ENCODE results near the gene GRHL1. TPM values are rescaled to one million over a fixed set of nuclear protein-coding genes. Genes with fewer than 3 reads are reported as not detected.
A peak's percentile ranks its signal among the peaks of the same experiment; 100 is the strongest.
"Not testable (repeated sequence)": the region's sequence is repeated elsewhere in the genome, so short reads cannot be mapped to it uniquely, and the experiment has no call there.

GRHL1 gene
- total and polyA plus RNA-seq, 7 experiments from 2014 or later = 0.19 to 1.3 (median 0.48) TPM; not detected in 1

GRCh38 chr2:9912468-9912867 lies 39.0 kb upstream of the GRHL1 start:
- CTCF ChIA-PET = no interaction called here
- POLR2A ChIA-PET = no interaction called here
- no peaks in the 10 kb centered on the region for H3K27me3 Mint-ChIP-seq
- intact Hi-C loops (cut with micrococcal nuclease) = loop anchor here in 1 of 2 donors (5.0 kb wide), 1 partner anchor 100 kb away; no protein-coding TSS in a partner anchor
- Histone ChIP-seq H3K27ac (ENCODE audit: low read depth, low read length) (no peak overlapping the region), H3K4me1 (ENCODE audit: control insufficient read depth in 2 of 2, insufficient read depth in 2 of 2, low read length in 2 of 2) (no peaks in the 10 kb centered on the region), H3K36me3 (ENCODE audit: control insufficient read depth in 2 of 3, insufficient read depth in 3 of 3, low read length in 3 of 3) (peaks cover 0 to 10% (median 0%) of the 10 kb centered on the region in 3 experiments), H3K27me3 (ENCODE audit: control insufficient read depth in 2 of 2, insufficient read depth in 2 of 2, low read length in 2 of 2) (no peaks in the 10 kb centered on the region), H3K9me3 (ENCODE audit: control insufficient read depth in 2 of 3, low read length in 3 of 3) (no peaks in the 10 kb centered on the region), H3K4me3 (ENCODE audit: low read length) (no peak overlapping the region)
- H3K36me3 Mint-ChIP-seq = peaks cover 8 to 56% (median 38%) of the 10 kb centered on the region in 5 donors
- no peak overlapping the region for H3K4me3 Mint-ChIP-seq
- DNase-seq = no peak
- H3K9me3 Mint-ChIP-seq = no peaks in the 10 kb centered on the region
- ATAC-seq = no peak
- no peak overlapping the region for H3K27ac Mint-ChIP-seq
- H3K4me1 Mint-ChIP-seq = peaks cover 0 to 9% (median 0%) of the 10 kb centered on the region in 7 donors

GRCh38 chr2:9914384-9915065 lies 37.0 kb upstream of the GRHL1 start:
- Mint-ChIP-seq H3K27ac (no peak overlapping the region), H3K36me3 (peaks cover 8 to 57% (median 32%) of the 10 kb centered on the region in 5 donors), H3K27me3 (no peaks in the 10 kb centered on the region), H3K4me3 (no peak overlapping the region), H3K9me3 (no peaks in the 10 kb centered on the region), H3K4me1 (peaks cover 0 to 9% (median 0%) of the 10 kb centered on the region in 7 donors)
- H3K9me3 ChIP-seq (ENCODE audit: control insufficient read depth in 2 of 3, low read length in 3 of 3) = no peaks in the 10 kb centered on the region
- H3K4me3 ChIP-seq (ENCODE audit: low read length) = no peak overlapping the region
- no peaks in the 10 kb centered on the region for H3K27me3 ChIP-seq (ENCODE audit: control insufficient read depth in 2 of 2, insufficient read depth in 2 of 2, low read length in 2 of 2)
- ChIA-PET POLR2A (no interaction called here), CTCF (no interaction called here)
- H3K27ac ChIP-seq (ENCODE audit: low read depth, low read length) = no peak overlapping the region
- H3K36me3 ChIP-seq (ENCODE audit: control insufficient read depth in 2 of 3, insufficient read depth in 3 of 3, low read length in 3 of 3) = peaks cover 0 to 17% (median 0%) of the 10 kb centered on the region in 3 experiments
- no peaks in the 10 kb centered on the region for H3K4me1 ChIP-seq (ENCODE audit: control insufficient read depth in 2 of 2, insufficient read depth in 2 of 2, low read length in 2 of 2)
- ATAC-seq = no peak
- intact Hi-C loops (cut with micrococcal nuclease) = loop anchor here in 1 of 2 donors (5.0 kb wide), 1 partner anchor 102 kb away; no protein-coding TSS in a partner anchor
- DNase-seq = no peak

- ATAC-seq (no peak), DNase-seq (no peak)
- peaks cover 8 to 67% (median 34%) of the 10 kb centered on the region in 5 donors for H3K36me3 Mint-ChIP-seq
- Histone ChIP-seq H3K27me3 (ENCODE audit: control insufficient read depth in 2 of 2, insufficient read depth in 2 of 2, low read length in 2 of 2) (no peaks in the 10 kb centered on the region), H3K9me3 (ENCODE audit: control insufficient read depth in 2 of 3, low read length in 3 of 3) (no peaks in the 10 kb centered on the region), H3K4me1 (ENCODE audit: control insufficient read depth in 2 of 2, insufficient read depth in 2 of 2, low read length in 2 of 2) (no peaks in the 10 kb centered on the region), H3K4me3 (ENCODE audit: low read length) (no peak overlapping the region), H3K27ac (ENCODE audit: low read depth, low read length) (no peak overlapping the region), H3K36me3 (ENCODE audit: control insufficient read depth in 2 of 3, insufficient read depth in 3 of 3, low read length in 3 of 3) (peaks cover 0 to 29% (median 0%) of the 10 kb centered on the region in 3 experiments)
- peaks cover 0 to 9% (median 0%) of the 10 kb centered on the region in 7 donors for H3K4me1 Mint-ChIP-seq
- POLR2A ChIA-PET = no interaction called here
- intact Hi-C loops (cut with micrococcal nuclease) = no loop called here
- H3K27ac Mint-ChIP-seq = no peak overlapping the region
- H3K9me3 Mint-ChIP-seq = no peaks in the 10 kb centered on the region
- CTCF ChIA-PET = no interaction called here
- H3K27me3 Mint-ChIP-seq = no peaks in the 10 kb centered on the region
- H3K4me3 Mint-ChIP-seq = no peak overlapping the region
These were observed 33.2 kb upstream of the GRHL1 start for GRCh38 chr2:9918275-9918674.

- Histone ChIP-seq H3K9me3 (ENCODE audit: control insufficient read depth in 2 of 3, low read length in 3 of 3) (no peaks in the 10 kb centered on the region), H3K4me1 (ENCODE audit: control insufficient read depth in 2 of 2, insufficient read depth in 2 of 2, low read length in 2 of 2) (no peaks in the 10 kb centered on the region), H3K27me3 (ENCODE audit: control insufficient read depth in 2 of 2, insufficient read depth in 2 of 2, low read length in 2 of 2) (no peaks in the 10 kb centered on the region), H3K36me3 (ENCODE audit: control insufficient read depth in 2 of 3, insufficient read depth in 3 of 3, low read length in 3 of 3) (peaks cover 0 to 24% (median 0%) of the 10 kb centered on the region in 3 experiments), H3K27ac (ENCODE audit: low read depth, low read length) (no peak overlapping the region), H3K4me3 (ENCODE audit: low read length) (no peak overlapping the region)
- H3K27me3 Mint-ChIP-seq = no peaks in the 10 kb centered on the region
- POLR2A ChIA-PET = no interaction called here
- DNase-seq (no peak), ATAC-seq (no peak)
- H3K9me3 Mint-ChIP-seq = no peaks in the 10 kb centered on the region
- CTCF ChIA-PET = no interaction called here
- no peak overlapping the region for H3K4me3 Mint-ChIP-seq
- no peak overlapping the region for H3K27ac Mint-ChIP-seq
- H3K4me1 Mint-ChIP-seq = peaks cover 0 to 3% (median 0%) of the 10 kb centered on the region in 7 donors
- intact Hi-C loops (cut with micrococcal nuclease) = no loop called here
- H3K36me3 Mint-ChIP-seq = peaks cover 3 to 61% (median 33%) of the 10 kb centered on the region in 5 donors
These were observed 32.0 kb upstream of the GRHL1 start for GRCh38 chr2:9919512-9919911.

GRCh38 chr2:9927020-9927419 lies 24.5 kb upstream of the GRHL1 start:
- DNase-seq; intact Hi-C loops (cut with micrococcal nuclease); H3K27ac Mint-ChIP-seq; H3K36me3 ChIP-seq (ENCODE audit: control insufficient read depth in 2 of 3, insufficient read depth in 3 of 3, low read length in 3 of 3); CTCF ChIA-PET; H3K9me3 Mint-ChIP-seq; H3K27me3 Mint-ChIP-seq; H3K4me1 Mint-ChIP-seq; H3K4me3 ChIP-seq (ENCODE audit: low read length); H3K4me3 Mint-ChIP-seq; POLR2A ChIA-PET; H3K9me3 ChIP-seq (ENCODE audit: control insufficient read depth in 2 of 3, low read length in 3 of 3); H3K27me3 ChIP-seq (ENCODE audit: control insufficient read depth in 2 of 2, insufficient read depth in 2 of 2, low read length in 2 of 2); H3K27ac ChIP-seq (ENCODE audit: low read depth, low read length); ATAC-seq; H3K4me1 ChIP-seq (ENCODE audit: control insufficient read depth in 2 of 2, insufficient read depth in 2 of 2, low read length in 2 of 2): not testable (repeated sequence)
- H3K36me3 Mint-ChIP-seq = peaks cover 0 to 69% (median 50%) of the 10 kb centered on the region in 5 donors

GRCh38 chr2:9937258-9937657 lies 14.2 kb upstream of the GRHL1 start:
- DNase-seq (no peak), ATAC-seq (no peak)
- intact Hi-C loops (cut with micrococcal nuclease) = no loop called here
- CTCF ChIA-PET = no interaction called here
- peaks cover 4 to 8% (median 6%) of the 10 kb centered on the region in 3 experiments for H3K36me3 ChIP-seq (ENCODE audit: control insufficient read depth in 2 of 3, insufficient read depth in 3 of 3, low read length in 3 of 3)
- no peak overlapping the region for H3K4me3 ChIP-seq (ENCODE audit: low read length)
- peaks cover 0 to 3% (median 0%) of the 10 kb centered on the region in 5 donors for H3K27me3 Mint-ChIP-seq
- peak overlapping the region in 2 of 9 donors; percentile 31 to 60 for H3K27ac Mint-ChIP-seq
- H3K4me3 Mint-ChIP-seq = no peak overlapping the region
- H3K27me3 ChIP-seq (ENCODE audit: control insufficient read depth in 2 of 2, insufficient read depth in 2 of 2, low read length in 2 of 2) = no peaks in the 10 kb centered on the region
- H3K9me3 ChIP-seq (ENCODE audit: control insufficient read depth in 2 of 3, low read length in 3 of 3) = no peaks in the 10 kb centered on the region
- no peak overlapping the region for H3K27ac ChIP-seq (ENCODE audit: low read depth, low read length)
- POLR2A ChIA-PET = no interaction called here
- no peaks in the 10 kb centered on the region for H3K9me3 Mint-ChIP-seq
- H3K36me3 Mint-ChIP-seq = peaks cover 5 to 19% (median 9%) of the 10 kb centered on the region in 5 donors
- peaks cover 0 to 6% (median 0%) of the 10 kb centered on the region in 7 donors for H3K4me1 Mint-ChIP-seq
- H3K4me1 ChIP-seq (ENCODE audit: control insufficient read depth in 2 of 2, insufficient read depth in 2 of 2, low read length in 2 of 2) = no peaks in the 10 kb centered on the region

- no peak overlapping the region for H3K4me3 ChIP-seq (ENCODE audit: low read length)
- peaks cover 0 to 4% (median 0%) of the 10 kb centered on the region in 5 donors for H3K27me3 Mint-ChIP-seq
- intact Hi-C loops (cut with micrococcal nuclease) = no loop called here
These were observed 13.5 kb upstream of the GRHL1 start for GRCh38 chr2:9937968-9938367.

More at GRCh38 chr2:9937968-9938367, 13.5 kb upstream of the GRHL1 start:
- Histone ChIP-seq H3K9me3 (ENCODE audit: control insufficient read depth in 2 of 3, low read length in 3 of 3) (no peaks in the 10 kb centered on the region), H3K4me1 (ENCODE audit: control insufficient read depth in 2 of 2, insufficient read depth in 2 of 2, low read length in 2 of 2) (no peaks in the 10 kb centered on the region), H3K27me3 (ENCODE audit: control insufficient read depth in 2 of 2, insufficient read depth in 2 of 2, low read length in 2 of 2) (no peaks in the 10 kb centered on the region), H3K27ac (ENCODE audit: low read depth, low read length) (no peak overlapping the region), H3K36me3 (ENCODE audit: control insufficient read depth in 2 of 3, insufficient read depth in 3 of 3, low read length in 3 of 3) (peaks cover 4 to 7% (median 6%) of the 10 kb centered on the region in 3 experiments)
- H3K4me3 Mint-ChIP-seq = no peak overlapping the region
- H3K27ac Mint-ChIP-seq = no peak overlapping the region
- POLR2A ChIA-PET = no interaction called here
- peaks cover 0 to 6% (median 0%) of the 10 kb centered on the region in 7 donors for H3K4me1 Mint-ChIP-seq
- H3K9me3 Mint-ChIP-seq = no peaks in the 10 kb centered on the region
- peaks cover 5 to 16% (median 8%) of the 10 kb centered on the region in 5 donors for H3K36me3 Mint-ChIP-seq
- no peak for ATAC-seq
- no peak for DNase-seq
- CTCF ChIA-PET = no interaction called here

Measured in naive thymus-derived CD4-positive, alpha-beta T cell (primary cell).